Measurements from ENCODE around the gene SLC17A1. TPM values are rescaled to one million over a fixed set of nuclear protein-coding genes. Genes with fewer than 3 reads are reported as not detected.

Gene SLC17A1, protein sequence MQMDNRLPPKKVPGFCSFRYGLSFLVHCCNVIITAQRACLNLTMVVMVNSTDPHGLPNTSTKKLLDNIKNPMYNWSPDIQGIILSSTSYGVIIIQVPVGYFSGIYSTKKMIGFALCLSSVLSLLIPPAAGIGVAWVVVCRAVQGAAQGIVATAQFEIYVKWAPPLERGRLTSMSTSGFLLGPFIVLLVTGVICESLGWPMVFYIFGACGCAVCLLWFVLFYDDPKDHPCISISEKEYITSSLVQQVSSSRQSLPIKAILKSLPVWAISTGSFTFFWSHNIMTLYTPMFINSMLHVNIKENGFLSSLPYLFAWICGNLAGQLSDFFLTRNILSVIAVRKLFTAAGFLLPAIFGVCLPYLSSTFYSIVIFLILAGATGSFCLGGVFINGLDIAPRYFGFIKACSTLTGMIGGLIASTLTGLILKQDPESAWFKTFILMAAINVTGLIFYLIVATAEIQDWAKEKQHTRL
- 0.09 TPM for polyA plus RNA-seq
- long read RNA-seq, donor 1, result 0 reads
- long read RNA-seq, donor 2, result 0 reads
- long read RNA-seq, donor 3, result 0 reads
- long read RNA-seq, donor 4, result 0 reads
- long read RNA-seq, donor 5, result 0 reads
- long read RNA-seq, donor 6, result 0 reads
- long read RNA-seq, donor 7, result 0 reads
- long read RNA-seq, donor 8, result 0 reads
- long read RNA-seq, donor 9, result 0 reads
- long read RNA-seq, donor 10, result 0 reads
- long read RNA-seq, donor 11, result 0 reads

GRCh38 chr6:25831532-25832306 is at the start of gene SLC17A1:
Gene SLC17A1, minus strand, starts transcription at chr6:25832052. Its CDS starts 1,495 bp downstream, at chr6:25830557.
- Histone ChIP-seq H3K4me3 (ENCODE audit: low read length) (no peak within 1 kb of the TSS), H3K36me3 (ENCODE audit: control insufficient read depth, insufficient read depth, low read length) (no peaks in the 10 kb centered on the region), H3K27me3 (ENCODE audit: control insufficient read depth, insufficient read depth, low read length) (no peaks in the 10 kb centered on the region), H3K4me1 (ENCODE audit: control insufficient read depth, insufficient read depth, low read length) (peaks cover 28% of the 10 kb centered on the region), H3K9me3 (ENCODE audit: control insufficient read depth, low read depth, low read length) (no peaks in the 10 kb centered on the region), H3K27ac (ENCODE audit: low read length) (no peak within 1 kb of the TSS)
- DNase-seq, result peak in 1 of 2 donors; percentile 20
- WGBS (ENCODE audit: insufficient coverage, low lambda C conversion rate), result no CpG with 5 or more reads among the region's 8 CpGs

- Histone ChIP-seq H3K27ac (ENCODE audit: low read length) (peak overlapping the region; percentile 47), H3K27me3 (ENCODE audit: control insufficient read depth, insufficient read depth, low read length) (no peaks in the 10 kb centered on the region)
- 33% methylated on average over 1 of the region's 4 CpGs for WGBS (ENCODE audit: insufficient coverage, low lambda C conversion rate)
These were observed 48.7 kb upstream of the SLC17A1 start for GRCh38 chr6:25880601-25881000.

DNA sequence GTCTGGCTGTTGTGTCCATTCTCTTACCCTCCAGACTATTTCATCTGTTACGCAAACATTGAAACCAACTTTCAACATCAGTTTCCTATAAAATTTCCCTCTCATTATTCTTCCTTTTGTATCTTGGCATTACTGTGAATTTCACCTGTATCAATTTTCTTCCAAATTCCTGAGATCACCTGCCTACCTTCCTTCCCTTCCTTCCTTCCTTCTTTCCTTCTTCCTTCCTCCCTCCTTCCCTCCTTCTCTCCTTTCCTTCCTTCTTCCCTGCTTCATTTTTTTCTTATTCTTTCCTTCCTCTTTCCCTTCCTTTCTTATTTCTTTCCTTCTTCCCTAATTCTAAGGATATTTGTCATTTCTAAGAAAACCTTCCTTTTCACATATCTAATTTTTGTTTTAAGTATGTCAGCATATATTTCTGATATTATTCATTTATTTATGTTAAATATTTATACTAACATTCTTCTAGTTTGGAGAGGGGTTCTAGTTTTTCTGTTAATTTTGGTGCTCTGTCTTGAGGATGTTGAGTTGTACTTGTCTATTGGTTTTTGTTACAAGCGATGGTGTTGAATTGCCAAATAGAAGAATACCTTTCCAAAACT is 47.0 kb upstream of the SLC17A1 start:
- Histone ChIP-seq H3K4me1 (ENCODE audit: control insufficient read depth, insufficient read depth, low read length) (peaks cover 4% of the 10 kb centered on the region), H3K27me3 (ENCODE audit: control insufficient read depth, insufficient read depth, low read length) (no peaks in the 10 kb centered on the region), H3K36me3 (ENCODE audit: control insufficient read depth, insufficient read depth, low read length) (no peaks in the 10 kb centered on the region), H3K27ac (ENCODE audit: low read length) (no peak overlapping the region), H3K9me3 (ENCODE audit: control insufficient read depth, low read depth, low read length) (peaks cover 5% of the 10 kb centered on the region), H3K4me3 (ENCODE audit: low read length) (no peak overlapping the region)
- 100% methylated on average over 1 of the region's 2 CpGs for WGBS (ENCODE audit: insufficient coverage, low lambda C conversion rate)
- DNase-seq, result no peak

More at GRCh38 chr6:25880601-25881000, 48.7 kb upstream of the SLC17A1 start:
- Histone ChIP-seq H3K9me3 (ENCODE audit: control insufficient read depth, low read depth, low read length) (peaks cover 5% of the 10 kb centered on the region), H3K4me1 (ENCODE audit: control insufficient read depth, insufficient read depth, low read length) (peaks cover 4% of the 10 kb centered on the region), H3K36me3 (ENCODE audit: control insufficient read depth, insufficient read depth, low read length) (no peaks in the 10 kb centered on the region), H3K4me3 (ENCODE audit: low read length) (no peak overlapping the region)
- DNase-seq, result peak; percentile 50 to 74

- Histone ChIP-seq H3K27me3 (ENCODE audit: control insufficient read depth, insufficient read depth, low read length) (no peaks in the 10 kb centered on the region), H3K9me3 (ENCODE audit: control insufficient read depth, low read depth, low read length) (no peaks in the 10 kb centered on the region), H3K27ac (ENCODE audit: low read length) (no peak overlapping the region), H3K4me3 (ENCODE audit: low read length) (no peak overlapping the region), H3K4me1 (ENCODE audit: control insufficient read depth, insufficient read depth, low read length) (peaks cover 4% of the 10 kb centered on the region), H3K36me3 (ENCODE audit: control insufficient read depth, insufficient read depth, low read length) (no peaks in the 10 kb centered on the region)
- WGBS (ENCODE audit: insufficient coverage, low lambda C conversion rate), result no CpG with 5 or more reads among the region's 3 CpGs
- no peak for DNase-seq
These were observed 44.2 kb upstream of the SLC17A1 start for GRCh38 chr6:25875926-25876602.

DNA sequence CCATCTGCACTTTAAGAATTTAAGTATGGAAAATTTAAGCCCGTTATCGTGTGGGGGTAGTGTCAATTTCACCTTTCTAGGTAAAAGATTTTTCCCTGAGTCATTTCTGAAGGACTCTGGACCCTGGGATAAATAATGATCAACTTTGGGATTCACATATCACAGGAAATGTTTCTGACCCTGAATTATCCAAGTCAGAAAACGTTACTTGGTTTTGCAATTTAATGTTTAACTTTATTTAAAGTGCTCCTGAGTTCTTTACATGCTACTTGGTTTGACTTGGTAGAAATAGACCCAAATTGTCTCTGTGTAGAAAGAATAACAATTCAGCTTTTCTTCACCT is 43.7 kb upstream of the SLC17A1 start:
- H3K27ac ChIP-seq (ENCODE audit: low read length), result no peak overlapping the region

DNA sequence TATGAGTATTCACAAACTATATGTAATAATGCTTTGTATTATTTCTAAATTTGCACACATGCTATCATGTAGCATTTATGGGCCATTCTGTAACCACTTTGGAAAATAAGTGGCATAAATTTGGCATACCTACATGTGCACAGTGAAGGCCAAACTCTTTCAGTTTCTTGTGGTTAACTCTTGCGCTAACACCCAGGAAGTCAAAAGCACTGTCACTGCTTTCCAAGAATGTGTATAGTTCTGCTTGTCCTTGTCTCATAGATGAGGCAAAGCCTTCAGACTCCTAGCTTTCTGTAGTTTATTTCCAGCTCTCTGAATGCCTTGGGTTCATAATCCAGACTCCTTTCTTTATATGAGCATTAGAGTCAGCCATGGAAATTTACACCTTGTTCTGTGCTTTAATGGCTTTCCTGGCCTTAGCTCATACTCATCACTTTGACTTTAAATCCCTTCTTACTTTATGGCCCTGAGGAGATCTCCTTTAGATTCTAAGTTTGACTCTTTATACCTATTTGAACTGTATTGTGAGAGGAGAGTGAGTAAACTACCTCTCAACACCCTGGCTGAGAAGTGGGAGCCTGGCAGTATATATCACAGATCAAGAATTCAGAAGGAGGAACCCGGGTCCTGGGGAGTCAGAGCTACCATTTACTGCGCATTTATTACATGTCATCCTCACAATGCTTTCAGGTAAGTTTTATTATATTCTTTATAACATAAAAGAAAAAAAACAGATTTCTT is 43.1 kb upstream of the SLC17A1 start:
- H3K4me3 ChIP-seq (ENCODE audit: low read length), result no peak overlapping the region
- H3K27ac ChIP-seq (ENCODE audit: low read length), result no peak overlapping the region
- no peaks in the 10 kb centered on the region for H3K27me3 ChIP-seq (ENCODE audit: control insufficient read depth, insufficient read depth, low read length)
- no peak for DNase-seq
- H3K4me1 ChIP-seq (ENCODE audit: control insufficient read depth, insufficient read depth, low read length), result peaks cover 4% of the 10 kb centered on the region
- WGBS (ENCODE audit: insufficient coverage, low lambda C conversion rate), result 100% methylated on average over 3 of the region's 3 CpGs
- no peaks in the 10 kb centered on the region for H3K36me3 ChIP-seq (ENCODE audit: control insufficient read depth, insufficient read depth, low read length)
- no peaks in the 10 kb centered on the region for H3K9me3 ChIP-seq (ENCODE audit: control insufficient read depth, low read depth, low read length)

More for the DNA sequence above, 43.7 kb upstream of the SLC17A1 start:
- peaks cover 4% of the 10 kb centered on the region for H3K4me1 ChIP-seq (ENCODE audit: control insufficient read depth, insufficient read depth, low read length)
- H3K9me3 ChIP-seq (ENCODE audit: control insufficient read depth, low read depth, low read length), result no peaks in the 10 kb centered on the region
- H3K36me3 ChIP-seq (ENCODE audit: control insufficient read depth, insufficient read depth, low read length), result no peaks in the 10 kb centered on the region
- no peak overlapping the region for H3K4me3 ChIP-seq (ENCODE audit: low read length)
- WGBS (ENCODE audit: insufficient coverage, low lambda C conversion rate), result 17% methylated on average over 1 of the region's 3 CpGs
- no peaks in the 10 kb centered on the region for H3K27me3 ChIP-seq (ENCODE audit: control insufficient read depth, insufficient read depth, low read length)
- DNase-seq, result no peak

GRCh38 chr6:25874118-25874517 is 42.3 kb upstream of the SLC17A1 start, which contains the start of gene SLC17A3:
Gene SLC17A3, minus strand, starts transcription at chr6:25874243. Its CDS starts 5,856 bp downstream, at chr6:25868387.
- Histone ChIP-seq H3K36me3 (ENCODE audit: control insufficient read depth, insufficient read depth, low read length) (no peaks in the 10 kb centered on the region), H3K4me1 (ENCODE audit: control insufficient read depth, insufficient read depth, low read length) (peaks cover 4% of the 10 kb centered on the region), H3K9me3 (ENCODE audit: control insufficient read depth, low read depth, low read length) (no peaks in the 10 kb centered on the region), H3K27me3 (ENCODE audit: control insufficient read depth, insufficient read depth, low read length) (no peaks in the 10 kb centered on the region), H3K4me3 (ENCODE audit: low read length) (no peak within 1 kb of the TSS), H3K27ac (ENCODE audit: low read length) (no peak within 1 kb of the TSS)
- WGBS (ENCODE audit: insufficient coverage, low lambda C conversion rate), result no CpG with 5 or more reads among the region's 3 CpGs
- DNase-seq, result no peak

DNA sequence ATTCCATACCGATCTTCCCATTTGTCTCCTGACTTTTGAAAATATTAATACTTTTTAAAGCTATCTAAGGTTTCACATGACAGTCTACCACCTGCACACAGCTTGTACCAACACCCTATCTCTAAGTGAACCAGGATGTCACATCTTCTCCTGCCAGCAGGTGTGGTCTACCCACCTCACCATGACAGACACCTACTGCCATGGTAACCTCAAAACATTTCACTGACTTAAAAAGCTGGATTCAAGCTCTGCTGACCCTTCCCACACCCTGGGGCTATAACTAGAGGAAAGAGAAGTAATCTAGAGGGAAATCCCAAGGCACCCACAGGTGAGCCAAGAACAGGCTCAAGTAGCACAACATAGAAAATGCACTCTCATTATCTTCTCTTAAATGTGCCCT is 41.0 kb upstream of the SLC17A1 start:
- no peak overlapping the region for H3K4me3 ChIP-seq (ENCODE audit: low read length)
- no peak overlapping the region for H3K27ac ChIP-seq (ENCODE audit: low read length)
- peaks cover 4% of the 10 kb centered on the region for H3K4me1 ChIP-seq (ENCODE audit: control insufficient read depth, insufficient read depth, low read length)
- H3K27me3 ChIP-seq (ENCODE audit: control insufficient read depth, insufficient read depth, low read length), result no peaks in the 10 kb centered on the region
- no peaks in the 10 kb centered on the region for H3K36me3 ChIP-seq (ENCODE audit: control insufficient read depth, insufficient read depth, low read length)
- no peaks in the 10 kb centered on the region for H3K9me3 ChIP-seq (ENCODE audit: control insufficient read depth, low read depth, low read length)
- WGBS (ENCODE audit: insufficient coverage, low lambda C conversion rate), result no CpG with 5 or more reads among the region's 1 CpG
- DNase-seq, result no peak

- Histone ChIP-seq H3K4me1 (ENCODE audit: control insufficient read depth, insufficient read depth, low read length) (no peaks in the 10 kb centered on the region), H3K4me3 (ENCODE audit: low read length) (no peak overlapping the region), H3K36me3 (ENCODE audit: control insufficient read depth, insufficient read depth, low read length) (no peaks in the 10 kb centered on the region), H3K9me3 (ENCODE audit: control insufficient read depth, low read depth, low read length) (no peaks in the 10 kb centered on the region), H3K27me3 (ENCODE audit: control insufficient read depth, insufficient read depth, low read length) (no peaks in the 10 kb centered on the region), H3K27ac (ENCODE audit: low read length) (no peak overlapping the region)
- DNase-seq, result no peak
- WGBS (ENCODE audit: insufficient coverage, low lambda C conversion rate), result no CpG with 5 or more reads among the region's 1 CpG
These were observed 38.0 kb upstream of the SLC17A1 start for GRCh38 chr6:25869840-25870239.
